Keratinocyte (primary cell): ENCODE results near the gene ADARB2. TPM values are rescaled to one million over a fixed set of nuclear protein-coding genes. Genes with fewer than 3 reads are reported as not detected.

Experiments used
- DNase-seq: peaks from one replicate; pipeline ENCODE4 v3.0.0-alpha.2; 2011; ENCODE audit warnings: low read depth, missing footprints, low spot score
- FAIRE-seq: peaks from 2 replicates; lab custom pipeline; 2011; peaks lifted over from hg19 to GRCh38; lab: Jason Lieb, UNC
- H2AFZ ChIP-seq: 2 replicates; pipeline ENCODE4 v1.6.0; 2012; ENCODE audit warnings: low read length, control low read depth, inconsistent platforms; ENCODE audit not compliant: control insufficient read depth
- H3K27ac ChIP-seq: 2 replicates; pipeline ENCODE4 v1.5.1; 2011; ENCODE audit warnings: low read length; ENCODE audit not compliant: control insufficient read depth, insufficient read depth
- H3K27me3 ChIP-seq: 3 replicates; pipeline ENCODE4 v1.6.0; 2011; ENCODE audit warnings: low read length; ENCODE audit not compliant: control insufficient read depth, insufficient read depth; ENCODE audit errors: extremely low read depth
- H3K36me3 ChIP-seq, 2 experiments: 2 replicates in 1 of 2; 3 replicates in 1 of 2; pipeline ENCODE4 v1.5.1; 2011; ENCODE audit warnings: low read length in 2 of 2, mild to moderate bottlenecking in 1 of 2; ENCODE audit not compliant: control insufficient read depth in 2 of 2, insufficient read depth in 2 of 2; ENCODE audit errors: extremely low read depth in 1 of 2
- H3K4me1 ChIP-seq: 3 replicates; pipeline ENCODE4 v1.5.1; 2011; ENCODE audit warnings: low read length; ENCODE audit not compliant: control insufficient read depth, insufficient read depth; ENCODE audit errors: extremely low read depth
- H3K4me2 ChIP-seq: 3 replicates; pipeline ENCODE4 v1.6.0; 2011; ENCODE audit warnings: low read depth, low read length; ENCODE audit not compliant: control insufficient read depth, insufficient read depth; ENCODE audit errors: extremely low read depth
- H3K4me3 ChIP-seq, 3 experiments: fragments of 200-600 bp in 1 of 3; sonication (generic) in 1 of 3; 2 replicates in 2 of 3; 3 replicates in 1 of 3; pipeline ENCODE4 v1.5.1; 2011 to 2016; ENCODE audit warnings: low read length in 3 of 3, mild to moderate bottlenecking in 3 of 3, control low read depth in 2 of 3, inconsistent platforms in 1 of 3, low read depth in 1 of 3, mixed read lengths in 1 of 3, mixed run types in 1 of 3, moderate library complexity in 1 of 3; ENCODE audit not compliant: control insufficient read depth in 2 of 3, insufficient read depth in 2 of 3; ENCODE audit errors: extremely low read depth in 1 of 3
- H3K79me2 ChIP-seq: 2 replicates; pipeline ENCODE4 v1.6.0; 2012; ENCODE audit warnings: low read length; ENCODE audit not compliant: control insufficient read depth, insufficient read depth
- H3K9ac ChIP-seq: 3 replicates; pipeline ENCODE4 v1.6.0; 2011; ENCODE audit warnings: low read length; ENCODE audit not compliant: control insufficient read depth, insufficient read depth; ENCODE audit errors: extremely low read depth
- H3K9me1 ChIP-seq: 3 replicates; pipeline ENCODE4 v1.6.0; 2011; ENCODE audit warnings: low read length; ENCODE audit not compliant: control insufficient read depth, insufficient read depth; ENCODE audit errors: extremely low read depth
- H3K9me3 ChIP-seq: 2 replicates; pipeline ENCODE4 v1.5.1; 2012; ENCODE audit warnings: low read depth, low read length; ENCODE audit not compliant: control insufficient read depth
- H4K20me1 ChIP-seq: 3 replicates; pipeline ENCODE4 v1.6.0; 2011; ENCODE audit warnings: low read length; ENCODE audit not compliant: control insufficient read depth, insufficient read depth; ENCODE audit errors: extremely low read depth
- CTCF ChIP-seq, 3 experiments: IDR thresholded peaks in 1 of 3; conservative IDR thresholded peaks in 1 of 3; optimal IDR thresholded peaks in 1 of 3; 2 replicates in 2 of 3; 3 replicates in 1 of 3; pipeline versions ENCODE3 to v1.5.1; 2011; ENCODE audit warnings: low read length in 3 of 3, mild to moderate bottlenecking in 3 of 3, moderate library complexity in 2 of 3, control low read depth in 1 of 3, inconsistent platforms in 1 of 3; ENCODE audit not compliant: insufficient read depth in 2 of 3; ENCODE audit errors: extremely low read depth in 1 of 3
- EZH2 ChIP-seq: IDR thresholded peaks from one replicate; pipeline ENCODE4 v1.6.1; 2012; ENCODE audit warnings: inconsistent platforms, mild to moderate bottlenecking, low read length, moderate library complexity
- dilution Hi-C: fragments of 300-500 bp; cut with MboI; formaldehyde crosslinking; loops from one replicate; pipeline ENCODE4 v1.7.0; 2020; ENCODE audit warnings: low sequenced_read_pairs; ENCODE audit not compliant: extremely low pct_ligation_motif_present
- polyA plus RNA-seq, 5 experiments: library from polyadenylated mRNA; depleted of rRNA in 3 of 5; stranded (reverse) in 3 of 5; stranded (forward) in 1 of 5; unstranded in 1 of 5; fragments of >200 nt; gene quantifications; 1 replicate in 1 of 5; 2 replicates in 3 of 5; 3 replicates in 1 of 5; pipeline versions ENCODE4 v1.2.1 to v1.2.3, GENCODE V29; 2011 to 2012; ENCODE audit warnings: missing spikeins in 2 of 5, low read depth in 1 of 5, low replicate concordance in 1 of 5

Gene ADARB2
- polyA plus RNA-seq, 1 donor (not counting 4 experiments of a cell fraction or from before 2014, with no cell fraction given) = not detected

- Histone ChIP-seq H3K4me3 (no peak overlapping the region), H3K27me3 (no peaks in the 10 kb centered on the region), H4K20me1 (no peaks in the 10 kb centered on the region), H2AFZ (no peak overlapping the region), H3K9ac (no peak overlapping the region), H3K9me3 (peaks cover 5% of the 10 kb centered on the region), H3K79me2 (no peaks in the 10 kb centered on the region), H3K9me1 (no peaks in the 10 kb centered on the region), H3K4me2 (no peak overlapping the region), H3K27ac (no peak overlapping the region), H3K4me1 (no peaks in the 10 kb centered on the region), H3K36me3 (no peaks in the 10 kb centered on the region)
- dilution Hi-C loops = no loop called here
- DNase-seq (no peak), FAIRE-seq (no peak)
- TF ChIP-seq EZH2 = no peak
- TF ChIP-seq CTCF (optimal IDR thresholded peaks at IDR 0.05 in 1 of 3, IDR thresholded peaks at IDR 0.05 in 1 of 3, conservative IDR thresholded peaks at IDR 0.05 in 1 of 3; ENCODE audit: extremely low read depth in 1 of 3, insufficient read depth in 2 of 3, low read length in 3 of 3) = no peak
Measured at GRCh38 chr10:1376384-1376945, 360.9 kb downstream of the ADARB2 start.

GRCh38 chr10:1375346-1376170, 361.8 kb downstream of the ADARB2 start:
- Histone ChIP-seq H3K9ac (no peak overlapping the region), H3K27me3 (no peaks in the 10 kb centered on the region), H3K4me2 (no peak overlapping the region), H3K9me3 (peaks cover 5% of the 10 kb centered on the region), H3K36me3 (no peaks in the 10 kb centered on the region), H3K4me1 (no peaks in the 10 kb centered on the region), H3K27ac (no peak overlapping the region), H4K20me1 (no peaks in the 10 kb centered on the region), H3K9me1 (no peaks in the 10 kb centered on the region), H2AFZ (no peak overlapping the region), H3K4me3 (no peak overlapping the region), H3K79me2 (no peaks in the 10 kb centered on the region)
- dilution Hi-C loops = no loop called here
- FAIRE-seq (no peak), DNase-seq (no peak)
- TF ChIP-seq EZH2 (no peak), CTCF (optimal IDR thresholded peaks at IDR 0.05 in 1 of 3, IDR thresholded peaks at IDR 0.05 in 1 of 3, conservative IDR thresholded peaks at IDR 0.05 in 1 of 3; ENCODE audit: extremely low read depth in 1 of 3, insufficient read depth in 2 of 3, low read length in 3 of 3) (no peak)
